Left ventricle myocardium inferior (tissue), 1 donor: ENCODE measurements around the gene HSF2. TPM values are rescaled to one million over a fixed set of nuclear protein-coding genes. Genes with fewer than 3 reads are reported as not detected.
"Not testable (repeated sequence)": the region's sequence is repeated elsewhere in the genome, so short reads cannot be mapped to it uniquely, and the experiment has no call there.

Source experiments
- DNase-seq: peaks from one replicate; pipeline ENCODE4 v3.0.0-alpha.2; 2020
- H3K27ac ChIP-seq: fragments of 200-600 bp; replicated peaks from 2 replicates; pipeline ENCODE4 v1.8.0; 2021
- H3K27me3 ChIP-seq: fragments of 200-600 bp; 2 replicates; pipeline ENCODE4 v1.8.0; 2021; ENCODE audit warnings: low read depth
- H3K36me3 ChIP-seq: fragments of 200-600 bp; 2 replicates; pipeline ENCODE4 v1.8.0; 2021
- H3K4me1 ChIP-seq: fragments of 200-600 bp; 2 replicates; pipeline ENCODE4 v1.8.0; 2021
- H3K4me3 ChIP-seq: fragments of 200-600 bp; 2 replicates; pipeline ENCODE4 v1.8.0; 2021; ENCODE audit warnings: mild to moderate bottlenecking, moderate library complexity
- H3K9me3 ChIP-seq: fragments of 200-600 bp; replicated peaks from 2 replicates; pipeline ENCODE4 v1.8.0; 2021
- CTCF ChIP-seq: fragments of 200-600 bp; IDR thresholded peaks from 2 replicates; pipeline ENCODE4 v1.8.0; 2021; ENCODE audit warnings: antibody characterized with exemption, mild to moderate bottlenecking, borderline replicate concordance
- intact Hi-C: fragments of 100-400 bp; cut with micrococcal nuclease; formaldehyde crosslinking; loops from one replicate; pipeline ENCODE4 v1.11.0; 2022
- total RNA-seq: library from RNA; stranded (reverse); fragmentation: NEBNext Ultra II Directional; extraction: Animal tissue kit (Norgen Biotek cat#: 25700); gene quantifications from one replicate; pipeline ENCODE4 v1.2.1, GENCODE V29; 2021
- donor health status: DM: no; HTN: yes; CAD: no; lungs with severe emphysema.

HSF2 gene
- total RNA-seq, 1 donor from 2014 or later, result 21.0 TPM

DNA sequence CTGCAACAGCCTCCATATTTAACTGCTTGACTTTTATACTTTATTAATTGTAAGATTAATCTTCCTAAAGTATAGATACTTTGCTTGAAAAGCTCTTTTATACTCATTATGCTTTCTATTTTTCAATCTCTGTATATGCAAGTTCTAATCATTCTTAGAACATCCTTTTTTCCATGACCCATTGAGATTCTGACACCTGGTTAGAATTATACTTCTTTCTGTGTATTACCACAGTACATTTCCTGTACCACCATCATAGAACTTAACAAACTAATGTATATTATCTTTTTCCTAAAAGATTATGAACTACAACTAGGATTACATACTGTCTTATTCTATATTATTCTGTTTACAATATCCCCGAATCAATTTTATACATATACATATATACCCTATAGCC is 58.6 kb downstream of the HSF2 start:
- Histone ChIP-seq H3K4me3 (no peak overlapping the region), H3K27ac (no peak overlapping the region), H3K27me3 (no peaks in the 10 kb centered on the region), H3K36me3 (peaks cover 51% of the 10 kb centered on the region), H3K4me1 (peaks cover 84% of the 10 kb centered on the region), H3K9me3 (no peaks in the 10 kb centered on the region)
- no peak for DNase-seq
- intact Hi-C loops, result no loop called here
- TF ChIP-seq CTCF, result no peak

GRCh38 chr6:122459240-122459639 is 59.8 kb downstream of the HSF2 start:
- H3K36me3 ChIP-seq, result peaks cover 41% of the 10 kb centered on the region
- no peak for TF ChIP-seq CTCF
- H3K4me1 ChIP-seq, result peaks cover 96% of the 10 kb centered on the region
- no peak overlapping the region for H3K4me3 ChIP-seq
- H3K27ac ChIP-seq, result no peak overlapping the region
- H3K9me3 ChIP-seq, result no peaks in the 10 kb centered on the region
- H3K27me3 ChIP-seq, result no peaks in the 10 kb centered on the region
- intact Hi-C loops, result no loop called here
- DNase-seq, result no peak

DNA sequence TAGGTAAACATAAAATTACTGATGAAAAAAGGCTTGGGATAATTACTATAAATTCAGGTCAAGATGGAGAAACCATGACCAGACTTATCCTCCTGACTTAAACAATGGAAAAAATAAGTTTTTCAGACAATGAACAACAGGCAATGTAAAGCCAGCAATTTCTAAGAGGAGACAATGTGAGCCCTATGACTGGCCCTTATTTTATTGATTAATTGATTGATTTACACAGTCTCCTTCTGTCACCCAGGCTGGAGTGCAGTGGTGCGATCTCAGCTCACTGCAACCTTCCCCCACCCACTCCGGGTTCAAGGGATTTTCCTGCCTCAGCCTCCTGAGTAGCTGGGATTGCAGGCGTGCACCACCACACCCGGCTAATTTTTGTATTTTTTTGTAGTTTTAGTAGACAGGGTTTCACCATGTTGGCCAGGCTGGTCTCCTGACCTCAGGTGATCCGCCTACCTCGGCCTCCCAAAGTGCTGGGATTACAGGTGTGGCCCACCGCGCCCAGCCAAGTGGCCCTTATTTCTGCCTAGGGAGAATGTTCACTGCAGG is 60.5 kb downstream of the HSF2 start:
- DNase-seq, H3K4me3 ChIP-seq, H3K9me3 ChIP-seq, H3K27ac ChIP-seq, H3K27me3 ChIP-seq: not testable (repeated sequence)
- intact Hi-C loops, result loop anchor here (10.0 kb wide), 1 partner anchor 45 kb away; no protein-coding TSS in a partner anchor
- Histone ChIP-seq H3K36me3 (peaks cover 34% of the 10 kb centered on the region), H3K4me1 (peaks cover 97% of the 10 kb centered on the region)

GRCh38 chr6:122461885-122462284 is 62.4 kb downstream of the HSF2 start:
- TF ChIP-seq CTCF, result no peak
- peaks cover 100% of the 10 kb centered on the region for H3K4me1 ChIP-seq
- intact Hi-C loops, result loop anchor here (10.0 kb wide), 1 partner anchor 47 kb away; no protein-coding TSS in a partner anchor

GRCh38 chr6:122471107-122472021 is 71.9 kb downstream of the HSF2 start, which contains the start of gene SERINC1:
Gene SERINC1, minus strand, starts transcription at chr6:122471807. Its CDS starts 70 bp downstream, at chr6:122471737.
- Histone ChIP-seq H3K36me3 (peaks cover 5% of the 10 kb centered on the region), H3K9me3 (no peaks in the 10 kb centered on the region), H3K27ac (peak within 1 kb of the TSS; percentile 93), H3K4me3 (peak within 1 kb of the TSS; percentile 77), H3K4me1 (peaks cover 60% of the 10 kb centered on the region), H3K27me3 (no peaks in the 10 kb centered on the region)
- peak; percentile 96 for DNase-seq
- intact Hi-C loops, result no loop called here
- TF ChIP-seq CTCF, result no peak

More at GRCh38 chr6:122461885-122462284, 62.4 kb downstream of the HSF2 start:
- H3K27me3 ChIP-seq, result no peaks in the 10 kb centered on the region
- H3K27ac ChIP-seq, result no peak overlapping the region
- peaks cover 25% of the 10 kb centered on the region for H3K36me3 ChIP-seq
- H3K9me3 ChIP-seq, result no peaks in the 10 kb centered on the region
- no peak overlapping the region for H3K4me3 ChIP-seq
- no peak for DNase-seq

DNA sequence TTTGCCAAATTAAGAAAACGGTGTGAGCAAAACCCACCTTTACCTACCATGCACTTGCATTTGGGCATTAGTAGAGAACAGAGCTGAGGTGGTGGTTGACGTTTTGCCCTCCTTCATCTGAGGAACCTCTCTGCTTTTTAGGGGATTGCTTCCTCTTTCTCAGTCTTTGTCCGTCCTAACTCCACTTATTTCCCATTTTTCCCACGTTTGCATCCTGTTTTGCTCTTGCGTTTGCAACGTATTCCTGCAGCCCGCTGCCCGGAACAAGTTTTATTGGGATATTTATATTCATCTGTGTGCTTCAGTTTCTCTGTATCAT is 72.5 kb downstream of the HSF2 start:
- H3K4me3 ChIP-seq, result peak overlapping the region; percentile 77
- DNase-seq, result no peak
- H3K27me3 ChIP-seq, result no peaks in the 10 kb centered on the region
- no peak for TF ChIP-seq CTCF
- H3K9me3 ChIP-seq, result no peaks in the 10 kb centered on the region
- H3K4me1 ChIP-seq, result peaks cover 54% of the 10 kb centered on the region
- peak overlapping the region; percentile 93 for H3K27ac ChIP-seq
- intact Hi-C loops, result no loop called here
- no peaks in the 10 kb centered on the region for H3K36me3 ChIP-seq
